Neural cell (in vitro differentiated cells): Measurements from ENCODE around the gene RYR3. TPM values are rescaled to one million over a fixed set of nuclear protein-coding genes. Genes with fewer than 3 reads are reported as not detected.

Experiments
- H2AFZ ChIP-seq: fragments of 200-600, 300-800 bp; sonication (generic), shearing (Covaris generic); 2 replicates; pipeline ENCODE4 v1.6.0; 2014; ENCODE audit warnings: low read depth, mild to moderate bottlenecking, antibody characterized with exemption, low read length, moderate library complexity
- H3F3A ChIP-seq: fragments of 200-600 bp; shearing (Covaris generic); 2 replicates; pipeline ENCODE4 v1.6.1; 2016; ENCODE audit warnings: mild to moderate bottlenecking, moderate library complexity, mixed read lengths, antibody characterized with exemption, low read length; ENCODE audit not compliant: insufficient read depth, poor library complexity, severe bottlenecking
- H3K27ac ChIP-seq: fragments of 200-600, 300-800 bp; sonication (generic), shearing (Covaris generic); 2 replicates; pipeline ENCODE4 v1.5.1; 2014; ENCODE audit warnings: mild to moderate bottlenecking, low read length, moderate library complexity
- H3K27me3 ChIP-seq: fragments of 300-800, 200-600 bp; sonication (generic), shearing (Covaris generic); 2 replicates; pipeline ENCODE4 v1.6.0; 2014; ENCODE audit warnings: mild to moderate bottlenecking, low read depth, low read length, moderate library complexity; ENCODE audit not compliant: insufficient read depth
- H3K36me3 ChIP-seq: fragments of 300-800, 200-600 bp; sonication (generic), shearing (Covaris generic); 2 replicates; pipeline ENCODE4 v1.5.1; 2014; ENCODE audit warnings: mild to moderate bottlenecking, antibody characterized with exemption, low read length, moderate library complexity; ENCODE audit not compliant: insufficient read depth
- H3K4me2 ChIP-seq: fragments of 300-800, 200-600 bp; sonication (generic), shearing (Covaris generic); 2 replicates; pipeline ENCODE4 v1.6.0; 2014; ENCODE audit warnings: mild to moderate bottlenecking, low read length
- H3K4me3 ChIP-seq: fragments of 300-800, 200-600 bp; sonication (generic), shearing (Covaris generic); 2 replicates; pipeline ENCODE4 v1.5.1; 2014; ENCODE audit warnings: mild to moderate bottlenecking, low read length, moderate library complexity
- H3K79me2 ChIP-seq: fragments of 200-600 bp; shearing (Covaris generic); replicated peaks from 2 replicates; pipeline ENCODE4 v1.6.0; 2014; ENCODE audit warnings: mild to moderate bottlenecking, low read length, moderate library complexity; ENCODE audit not compliant: insufficient read depth
- H3K9ac ChIP-seq: fragments of 300-800, 200-600 bp; sonication (generic), shearing (Covaris generic); 2 replicates; pipeline ENCODE4 v1.6.1; 2016; ENCODE audit warnings: mild to moderate bottlenecking, low read length, mixed read lengths
- H3K9me2 ChIP-seq: fragments of 200-600 bp; shearing (Covaris generic); 2 replicates; pipeline ENCODE4 v1.6.1; 2016; ENCODE audit warnings: mild to moderate bottlenecking, low read length, mixed read lengths; ENCODE audit not compliant: insufficient read depth
- H3K9me3 ChIP-seq: fragments of 200-600, 300-800 bp; sonication (generic), shearing (Covaris generic); 2 replicates; pipeline ENCODE4 v1.6.1; 2016; ENCODE audit warnings: mild to moderate bottlenecking, mixed run types, low read length, moderate library complexity, mixed read lengths
- H4K20me1 ChIP-seq: fragments of 200-600 bp; shearing (Covaris generic); 2 replicates; pipeline ENCODE4 v1.6.1; 2016; ENCODE audit warnings: mild to moderate bottlenecking, mixed run types; ENCODE audit not compliant: insufficient read depth
- CTCF ChIP-seq: fragments of 450-650 bp; IDR thresholded peaks from 2 replicates; pipeline ENCODE4 v1.5.1; 2014; ENCODE audit warnings: antibody characterized with exemption, mild to moderate bottlenecking, moderate library complexity; ENCODE audit not compliant: poor library complexity, severe bottlenecking
- EP300 ChIP-seq: fragments of 450-650 bp; conservative IDR thresholded peaks from 2 replicates; pipeline ENCODE4 v1.6.1; 2014; ENCODE audit warnings: antibody characterized with exemption, mild to moderate bottlenecking, moderate library complexity; ENCODE audit not compliant: poor library complexity, severe bottlenecking
- EZH2 ChIP-seq: fragments of 200-600, 300-800 bp; shearing (Covaris generic), sonication (generic); IDR thresholded peaks from 2 replicates; pipeline ENCODE4 v1.6.1; 2014; ENCODE audit warnings: antibody characterized with exemption, low read length, borderline replicate concordance, mild to moderate bottlenecking; ENCODE audit not compliant: insufficient read depth, poor library complexity, severe bottlenecking
- MXI1 ChIP-seq: fragments of 450-650 bp; conservative IDR thresholded peaks from 2 replicates; pipeline ENCODE4 v1.6.1; 2014; ENCODE audit warnings: antibody characterized with exemption, mild to moderate bottlenecking; ENCODE audit not compliant: poor library complexity, severe bottlenecking
- POLR2AphosphoS5 ChIP-seq: IDR thresholded peaks from 2 replicates; pipeline ENCODE4 v1.6.1; 2012
- RAD21 ChIP-seq: fragments of 450-650 bp; conservative IDR thresholded peaks from 2 replicates; pipeline ENCODE4 v1.6.1; 2014; ENCODE audit warnings: antibody characterized with exemption, mild to moderate bottlenecking, moderate library complexity
- REST ChIP-seq: IDR thresholded peaks from 2 replicates; pipeline ENCODE4 v1.6.1; 2012; ENCODE audit warnings: borderline replicate concordance
- SMC3 ChIP-seq: fragments of 450-650 bp; conservative IDR thresholded peaks from 2 replicates; pipeline ENCODE4 v1.6.1; 2014; ENCODE audit warnings: antibody characterized with exemption, mild to moderate bottlenecking, moderate library complexity; ENCODE audit not compliant: poor library complexity
- TAF1 ChIP-seq: IDR thresholded peaks from 2 replicates; pipeline ENCODE4 v1.6.1; 2012; ENCODE audit warnings: low read depth
- polyA plus RNA-seq: library from polyadenylated mRNA; depleted of rRNA; stranded (reverse); fragments of >200 nt; gene quantifications from 2 replicates; pipeline ENCODE4 v1.2.3, GENCODE V29; 2014

Gene RYR3
- polyA plus RNA-seq, 1 donor from 2014 or later = 12.6 TPM

- no peaks in the 10 kb centered on the region for H3K9me3 ChIP-seq
- H2AFZ ChIP-seq = no peak overlapping the region
- H3K79me2 ChIP-seq = no peaks in the 10 kb centered on the region
- TF ChIP-seq EP300 = no peak
- TF ChIP-seq MXI1 = no peak
- TF ChIP-seq RAD21 = no peak
- no peak for TF ChIP-seq POLR2AphosphoS5
- no peak for TF ChIP-seq CTCF
- no peak for TF ChIP-seq REST
- TF ChIP-seq EZH2 = no peak
- no peak for TF ChIP-seq TAF1
- no peak for TF ChIP-seq SMC3
- H3K4me2 ChIP-seq = no peak overlapping the region
- no peaks in the 10 kb centered on the region for H4K20me1 ChIP-seq
- no peaks in the 10 kb centered on the region for H3K27me3 ChIP-seq
- H3K27ac ChIP-seq = no peak overlapping the region
- no peak overlapping the region for H3K4me3 ChIP-seq
- no peak overlapping the region for H3K9ac ChIP-seq
- H3K9me2 ChIP-seq = no peaks in the 10 kb centered on the region
- no peaks in the 10 kb centered on the region for H3F3A ChIP-seq
- H3K36me3 ChIP-seq = no peaks in the 10 kb centered on the region
These were observed 63.6 kb downstream of the RYR3 start for GRCh38 chr15:33374226-33374914.

- no peaks in the 10 kb centered on the region for H3F3A ChIP-seq
These were observed 64.5 kb downstream of the RYR3 start for GRCh38 chr15:33375236-33375635.

More at GRCh38 chr15:33375236-33375635, 64.5 kb downstream of the RYR3 start:
- no peak for TF ChIP-seq MXI1
- TF ChIP-seq REST = no peak
- TF ChIP-seq CTCF = no peak
- no peak for TF ChIP-seq TAF1
- no peak for TF ChIP-seq POLR2AphosphoS5
- no peak for TF ChIP-seq SMC3
- no peak for TF ChIP-seq RAD21
- no peak for TF ChIP-seq EP300
- no peak for TF ChIP-seq EZH2
- H4K20me1 ChIP-seq = no peaks in the 10 kb centered on the region
- H3K9me2 ChIP-seq = no peaks in the 10 kb centered on the region
- H3K9me3 ChIP-seq = no peaks in the 10 kb centered on the region
- no peak overlapping the region for H3K27ac ChIP-seq
- H3K79me2 ChIP-seq = no peaks in the 10 kb centered on the region
- no peak overlapping the region for H3K4me3 ChIP-seq
- H3K9ac ChIP-seq = no peak overlapping the region
- no peaks in the 10 kb centered on the region for H3K36me3 ChIP-seq
- no peak overlapping the region for H2AFZ ChIP-seq
- no peak overlapping the region for H3K4me2 ChIP-seq
- no peaks in the 10 kb centered on the region for H3K27me3 ChIP-seq
